ENCODE results near the gene OTOA. TPM values are rescaled to one million over a fixed set of nuclear protein-coding genes. Genes with fewer than 3 reads are reported as not detected.

Gene OTOA
- polyA plus RNA-seq, 2 of the 4 experiments (the other 2 are of a cell fraction): 0.05 TPM; not detected in 1

DNA sequence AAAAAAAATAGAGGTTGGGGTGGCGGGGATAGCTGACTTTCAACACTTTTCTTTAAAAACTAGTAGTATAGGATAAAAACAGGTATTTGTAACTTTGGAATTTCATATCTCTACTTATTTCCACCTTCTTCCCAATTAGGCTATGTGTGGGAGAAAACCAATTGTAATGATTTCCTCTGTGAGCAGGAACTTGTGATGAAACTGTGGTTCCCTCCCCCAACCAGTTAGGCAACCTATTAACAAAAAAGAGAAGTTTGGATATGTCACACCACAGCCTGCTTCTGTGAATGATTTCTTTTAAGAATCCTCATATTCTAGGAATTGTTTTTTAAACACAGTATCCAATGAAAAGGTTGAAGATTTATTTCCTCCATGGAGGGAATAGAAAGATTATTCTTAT is 13.2 kb upstream of the OTOA start:
- no peak overlapping the region for H3K4me3 ChIP-seq
- no peak for ATAC-seq
- CTCF ChIA-PET: interaction anchor here (1.2 to 8.7 kb wide), 2 partner anchors 8 to 152 kb away, joined by 3 to 57 read pairs; no protein-coding TSS in a partner anchor
- TF ChIP-seq NPAS2 (CRISPR knock-in tag; IDR thresholded peaks at IDR 0.05; ENCODE audit: borderline replicate concordance): no peak
- no peak for TF ChIP-seq ZNF302 (CRISPR knock-in tag; IDR thresholded peaks at IDR 0.05)
- no peak for TF ChIP-seq JUNB (IDR thresholded peaks at IDR 0.05)
- H3K9me3 ChIP-seq: no peaks in the 10 kb centered on the region
- WGBS (ENCODE audit: missing lambda C conversion rate): 96% methylated on average over 1 of the region's 1 CpG
- POLR2A ChIA-PET: no interaction called here
- no peak overlapping the region for H3K27ac ChIP-seq
- DNase-seq (ENCODE audit: low read depth in 1 of 2, low spot score in 1 of 2): no peak
- FAIRE-seq: no peak
- H3K4me2 ChIP-seq: no peak overlapping the region
- H3K4me1 ChIP-seq: no peaks in the 10 kb centered on the region

DNA sequence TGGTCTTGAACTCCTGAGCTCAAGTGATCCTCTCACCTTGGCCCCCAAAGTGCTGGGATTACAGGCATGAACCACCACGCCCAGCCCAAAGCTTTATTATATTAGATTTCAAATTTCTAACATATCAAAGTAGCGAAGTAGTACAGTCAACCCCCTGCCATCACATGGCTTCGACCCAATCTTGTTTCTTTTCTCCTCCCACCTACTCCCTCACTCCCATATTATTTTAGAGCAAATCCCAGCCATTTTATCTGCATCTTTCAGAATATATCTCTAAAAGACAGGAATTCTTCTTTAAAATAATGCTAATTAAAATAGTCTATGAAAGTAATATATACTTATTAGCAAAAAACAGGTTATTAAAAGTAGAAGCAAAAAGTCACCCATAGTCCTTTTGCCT is 12.3 kb upstream of the OTOA start:
- Histone ChIP-seq H3K4me2 (no peak overlapping the region), H3K4me1 (no peaks in the 10 kb centered on the region), H3K9me3 (no peaks in the 10 kb centered on the region), H3K27ac (no peak overlapping the region), H3K4me3 (no peak overlapping the region)
- ChIA-PET POLR2A (no interaction called here), CTCF (interaction anchor here (0.9 to 1.2 kb wide), 2 partner anchors 57 to 151 kb away, joined by 3 to 6 read pairs; no protein-coding TSS in a partner anchor)
- no peak for DNase-seq (ENCODE audit: low read depth in 1 of 2, low spot score in 1 of 2)
- WGBS (ENCODE audit: missing lambda C conversion rate): 87% methylated on average over 3 of the region's 3 CpGs
- no peak for ATAC-seq
- TF ChIP-seq HEYL (CRISPR knock-in tag; IDR thresholded peaks at IDR 0.05) (no peak), NR3C1 (IDR thresholded peaks at IDR 0.05) (no peak), MYC (IDR thresholded peaks at IDR 0.05; ENCODE audit: borderline replicate concordance, low read length) (no peak), CBX2 (IDR thresholded peaks at IDR 0.05; ENCODE audit: borderline replicate concordance, low read depth) (no peak), SREBF2 (IDR thresholded peaks at IDR 0.05) (no peak), FOXS1 (CRISPR knock-in tag; IDR thresholded peaks at IDR 0.05) (no peak), FOSB (CRISPR knock-in tag; IDR thresholded peaks at IDR 0.05) (no peak), MAZ (IDR thresholded peaks at IDR 0.05; ENCODE audit: borderline replicate concordance, low read depth, low read length) (no peak), CHD2 (IDR thresholded peaks at IDR 0.05; ENCODE audit: low read length, partially characterized antibody) (no peak), MAFK (IDR thresholded peaks at IDR 0.05; ENCODE audit: partially characterized antibody) (no peak), HOXB5 (CRISPR knock-in tag; IDR thresholded peaks at IDR 0.05) (no peak), NPAS2 (CRISPR knock-in tag; IDR thresholded peaks at IDR 0.05; ENCODE audit: borderline replicate concordance) (no peak)
- TF ChIP-seq, protein P1, sequence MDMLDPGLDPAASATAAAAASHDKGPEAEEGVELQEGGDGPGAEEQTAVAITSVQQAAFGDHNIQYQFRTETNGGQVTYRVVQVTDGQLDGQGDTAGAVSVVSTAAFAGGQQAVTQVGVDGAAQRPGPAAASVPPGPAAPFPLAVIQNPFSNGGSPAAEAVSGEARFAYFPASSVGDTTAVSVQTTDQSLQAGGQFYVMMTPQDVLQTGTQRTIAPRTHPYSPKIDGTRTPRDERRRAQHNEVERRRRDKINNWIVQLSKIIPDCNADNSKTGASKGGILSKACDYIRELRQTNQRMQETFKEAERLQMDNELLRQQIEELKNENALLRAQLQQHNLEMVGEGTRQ (IDR thresholded peaks at IDR 0.05): no peak
- TF ChIP-seq, protein P2, sequence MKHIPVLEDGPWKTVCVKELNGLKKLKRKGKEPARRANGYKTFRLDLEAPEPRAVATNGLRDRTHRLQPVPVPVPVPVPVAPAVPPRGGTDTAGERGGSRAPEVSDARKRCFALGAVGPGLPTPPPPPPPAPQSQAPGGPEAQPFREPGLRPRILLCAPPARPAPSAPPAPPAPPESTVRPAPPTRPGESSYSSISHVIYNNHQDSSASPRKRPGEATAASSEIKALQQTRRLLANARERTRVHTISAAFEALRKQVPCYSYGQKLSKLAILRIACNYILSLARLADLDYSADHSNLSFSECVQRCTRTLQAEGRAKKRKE (CRISPR knock-in tag; IDR thresholded peaks at IDR 0.05; ENCODE audit: low read depth): no peak
- TF ChIP-seq, protein P3, sequence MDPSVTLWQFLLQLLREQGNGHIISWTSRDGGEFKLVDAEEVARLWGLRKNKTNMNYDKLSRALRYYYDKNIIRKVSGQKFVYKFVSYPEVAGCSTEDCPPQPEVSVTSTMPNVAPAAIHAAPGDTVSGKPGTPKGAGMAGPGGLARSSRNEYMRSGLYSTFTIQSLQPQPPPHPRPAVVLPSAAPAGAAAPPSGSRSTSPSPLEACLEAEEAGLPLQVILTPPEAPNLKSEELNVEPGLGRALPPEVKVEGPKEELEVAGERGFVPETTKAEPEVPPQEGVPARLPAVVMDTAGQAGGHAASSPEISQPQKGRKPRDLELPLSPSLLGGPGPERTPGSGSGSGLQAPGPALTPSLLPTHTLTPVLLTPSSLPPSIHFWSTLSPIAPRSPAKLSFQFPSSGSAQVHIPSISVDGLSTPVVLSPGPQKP (IDR thresholded peaks at IDR 0.05; ENCODE audit: low read depth, low read length): no peak
- TF ChIP-seq, protein P4, sequence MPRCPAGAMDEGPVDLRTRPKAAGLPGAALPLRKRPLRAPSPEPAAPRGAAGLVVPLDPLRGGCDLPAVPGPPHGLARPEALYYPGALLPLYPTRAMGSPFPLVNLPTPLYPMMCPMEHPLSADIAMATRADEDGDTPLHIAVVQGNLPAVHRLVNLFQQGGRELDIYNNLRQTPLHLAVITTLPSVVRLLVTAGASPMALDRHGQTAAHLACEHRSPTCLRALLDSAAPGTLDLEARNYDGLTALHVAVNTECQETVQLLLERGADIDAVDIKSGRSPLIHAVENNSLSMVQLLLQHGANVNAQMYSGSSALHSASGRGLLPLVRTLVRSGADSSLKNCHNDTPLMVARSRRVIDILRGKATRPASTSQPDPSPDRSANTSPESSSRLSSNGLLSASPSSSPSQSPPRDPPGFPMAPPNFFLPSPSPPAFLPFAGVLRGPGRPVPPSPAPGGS (IDR thresholded peaks at IDR 0.05): no peak
- FAIRE-seq: no peak

DNA sequence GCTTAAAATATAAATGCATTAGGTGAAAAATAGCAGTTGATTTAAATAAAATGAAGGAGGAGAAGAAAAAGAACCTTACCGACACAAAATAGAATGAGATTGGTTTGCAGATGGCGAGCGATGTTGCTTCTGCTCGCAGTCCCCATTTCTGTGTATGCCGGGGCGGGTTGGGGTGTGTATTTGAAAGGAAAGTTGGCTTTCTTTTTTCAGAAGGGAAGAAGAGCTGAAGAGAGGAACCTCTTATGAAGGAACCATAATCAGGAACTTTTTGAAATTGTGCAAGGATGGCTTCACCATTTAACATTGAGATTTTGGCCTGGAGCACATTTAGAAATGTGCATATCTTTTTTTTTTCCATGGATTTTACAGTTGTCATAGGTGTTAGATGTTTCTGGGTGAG is 11.3 kb upstream of the OTOA start, which contains the start of gene IGSF6:
IGSF6 (minus strand) TSS at position 156 of the 400 bp plus-strand sequence; CDS start at position 146, 10 bp downstream.
- no peak within 1 kb of the TSS for H3K4me3 ChIP-seq
- H3K27ac ChIP-seq: no peak within 1 kb of the TSS
- 93% methylated on average over 6 of the region's 6 CpGs for WGBS (ENCODE audit: missing lambda C conversion rate)
- ChIA-PET POLR2A (no interaction called here), CTCF (interaction anchor here (1.1 kb wide), 1 partner anchor 12 kb away, joined by 3 read pairs; no protein-coding TSS in a partner anchor)
- no peak for ATAC-seq
- FAIRE-seq: no peak
- 0 out of 3 replicates have a peak, but pooled peaks cover 3% of the 10 kb centered on the region for H3K4me1 ChIP-seq
- TF ChIP-seq NFE2L2 (conservative IDR thresholded peaks at IDR 0.05; ENCODE audit: low read length): no peak
- TF ChIP-seq EP300 (IDR thresholded peaks at IDR 0.05): no peak
- no peak for TF ChIP-seq FOSL2 (IDR thresholded peaks at IDR 0.05)
- TF ChIP-seq FOSL2 (CRISPR knock-in tag; IDR thresholded peaks at IDR 0.05): no peak
- DNase-seq (ENCODE audit: low read depth in 1 of 2, low spot score in 1 of 2): no peak
- H3K9me3 ChIP-seq: no peaks in the 10 kb centered on the region
- no peak within 1 kb of the TSS for H3K4me2 ChIP-seq

Data from A549 (cell line).